ENCODE data around the gene MAP3K9. TPM values are rescaled to one million over a fixed set of nuclear protein-coding genes. Genes with fewer than 3 reads are reported as not detected.

MAP3K9 gene
- polyA plus RNA-seq, 1 donor from 2014 or later: 10.4 TPM

DNA sequence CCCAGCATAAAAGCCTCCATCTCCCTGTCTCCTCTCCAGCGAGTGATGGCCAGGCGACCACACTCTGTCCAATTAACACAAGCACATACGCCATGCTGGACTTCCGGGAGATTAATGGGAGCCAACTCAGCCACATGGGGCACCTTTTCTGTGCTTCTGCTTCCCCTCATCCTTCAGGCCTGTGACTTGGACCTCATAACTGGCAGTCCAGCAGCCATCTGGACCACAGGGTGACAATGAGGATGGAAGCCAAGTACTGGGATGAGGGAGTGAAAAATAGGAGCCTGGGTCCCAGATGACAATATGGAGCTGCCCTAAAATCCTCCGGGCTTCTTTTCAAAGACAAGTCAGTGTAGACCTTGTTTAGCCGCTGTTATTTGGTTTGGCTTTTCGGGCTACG, 12.8 kb downstream of the MAP3K9 start:
- H3K79me2 ChIP-seq (replicated peaks; ENCODE audit: insufficient read depth, low read length): peaks cover 27% of the 10 kb centered on the region
- H3F3A ChIP-seq (ENCODE audit: insufficient read depth, low read length, poor library complexity, severe bottlenecking): no peaks in the 10 kb centered on the region
- H3K4me3 ChIP-seq (ENCODE audit: low read length): no peak overlapping the region
- no peaks in the 10 kb centered on the region for H3K27me3 ChIP-seq (ENCODE audit: insufficient read depth, low read depth, low read length)
- H3K9ac ChIP-seq (ENCODE audit: low read length): no peak overlapping the region
- no peaks in the 10 kb centered on the region for H3K9me3 ChIP-seq (ENCODE audit: low read length)
- no peak overlapping the region for H2AFZ ChIP-seq (ENCODE audit: low read depth, low read length)
- H4K20me1 ChIP-seq (ENCODE audit: insufficient read depth): no peaks in the 10 kb centered on the region
- TF ChIP-seq MXI1 (conservative IDR thresholded peaks at IDR 0.05; ENCODE audit: poor library complexity, severe bottlenecking) (no peak), EP300 (conservative IDR thresholded peaks at IDR 0.05; ENCODE audit: poor library complexity, severe bottlenecking) (no peak), POLR2AphosphoS5 (IDR thresholded peaks at IDR 0.05) (no peak), RAD21 (conservative IDR thresholded peaks at IDR 0.05) (no peak), TAF1 (IDR thresholded peaks at IDR 0.05; ENCODE audit: low read depth) (no peak), SMC3 (conservative IDR thresholded peaks at IDR 0.05; ENCODE audit: poor library complexity) (no peak), EZH2 (IDR thresholded peaks at IDR 0.05; ENCODE audit: borderline replicate concordance, insufficient read depth, low read length, poor library complexity, severe bottlenecking) (no peak)
- TF ChIP-seq, protein P1, sequence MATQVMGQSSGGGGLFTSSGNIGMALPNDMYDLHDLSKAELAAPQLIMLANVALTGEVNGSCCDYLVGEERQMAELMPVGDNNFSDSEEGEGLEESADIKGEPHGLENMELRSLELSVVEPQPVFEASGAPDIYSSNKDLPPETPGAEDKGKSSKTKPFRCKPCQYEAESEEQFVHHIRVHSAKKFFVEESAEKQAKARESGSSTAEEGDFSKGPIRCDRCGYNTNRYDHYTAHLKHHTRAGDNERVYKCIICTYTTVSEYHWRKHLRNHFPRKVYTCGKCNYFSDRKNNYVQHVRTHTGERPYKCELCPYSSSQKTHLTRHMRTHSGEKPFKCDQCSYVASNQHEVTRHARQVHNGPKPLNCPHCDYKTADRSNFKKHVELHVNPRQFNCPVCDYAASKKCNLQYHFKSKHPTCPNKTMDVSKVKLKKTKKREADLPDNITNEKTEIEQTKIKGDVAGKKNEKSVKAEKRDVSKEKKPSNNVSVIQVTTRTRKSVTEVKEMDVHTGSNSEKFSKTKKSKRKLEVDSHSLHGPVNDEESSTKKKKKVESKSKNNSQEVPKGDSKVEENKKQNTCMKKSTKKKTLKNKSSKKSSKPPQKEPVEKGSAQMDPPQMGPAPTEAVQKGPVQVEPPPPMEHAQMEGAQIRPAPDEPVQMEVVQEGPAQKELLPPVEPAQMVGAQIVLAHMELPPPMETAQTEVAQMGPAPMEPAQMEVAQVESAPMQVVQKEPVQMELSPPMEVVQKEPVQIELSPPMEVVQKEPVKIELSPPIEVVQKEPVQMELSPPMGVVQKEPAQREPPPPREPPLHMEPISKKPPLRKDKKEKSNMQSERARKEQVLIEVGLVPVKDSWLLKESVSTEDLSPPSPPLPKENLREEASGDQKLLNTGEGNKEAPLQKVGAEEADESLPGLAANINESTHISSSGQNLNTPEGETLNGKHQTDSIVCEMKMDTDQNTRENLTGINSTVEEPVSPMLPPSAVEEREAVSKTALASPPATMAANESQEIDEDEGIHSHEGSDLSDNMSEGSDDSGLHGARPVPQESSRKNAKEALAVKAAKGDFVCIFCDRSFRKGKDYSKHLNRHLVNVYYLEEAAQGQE (IDR thresholded peaks at IDR 0.05; ENCODE audit: borderline replicate concordance): no peak
- TF ChIP-seq, protein P2, sequence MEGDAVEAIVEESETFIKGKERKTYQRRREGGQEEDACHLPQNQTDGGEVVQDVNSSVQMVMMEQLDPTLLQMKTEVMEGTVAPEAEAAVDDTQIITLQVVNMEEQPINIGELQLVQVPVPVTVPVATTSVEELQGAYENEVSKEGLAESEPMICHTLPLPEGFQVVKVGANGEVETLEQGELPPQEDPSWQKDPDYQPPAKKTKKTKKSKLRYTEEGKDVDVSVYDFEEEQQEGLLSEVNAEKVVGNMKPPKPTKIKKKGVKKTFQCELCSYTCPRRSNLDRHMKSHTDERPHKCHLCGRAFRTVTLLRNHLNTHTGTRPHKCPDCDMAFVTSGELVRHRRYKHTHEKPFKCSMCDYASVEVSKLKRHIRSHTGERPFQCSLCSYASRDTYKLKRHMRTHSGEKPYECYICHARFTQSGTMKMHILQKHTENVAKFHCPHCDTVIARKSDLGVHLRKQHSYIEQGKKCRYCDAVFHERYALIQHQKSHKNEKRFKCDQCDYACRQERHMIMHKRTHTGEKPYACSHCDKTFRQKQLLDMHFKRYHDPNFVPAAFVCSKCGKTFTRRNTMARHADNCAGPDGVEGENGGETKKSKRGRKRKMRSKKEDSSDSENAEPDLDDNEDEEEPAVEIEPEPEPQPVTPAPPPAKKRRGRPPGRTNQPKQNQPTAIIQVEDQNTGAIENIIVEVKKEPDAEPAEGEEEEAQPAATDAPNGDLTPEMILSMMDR (IDR thresholded peaks at IDR 0.05; ENCODE audit: poor library complexity, severe bottlenecking): no peak
- no peak overlapping the region for H3K4me2 ChIP-seq (ENCODE audit: low read length)
- no peaks in the 10 kb centered on the region for H3K9me2 ChIP-seq (ENCODE audit: insufficient read depth, low read length)
- H3K36me3 ChIP-seq (ENCODE audit: insufficient read depth, low read length): no peaks in the 10 kb centered on the region
- no peak overlapping the region for H3K27ac ChIP-seq (ENCODE audit: low read length)

DNA sequence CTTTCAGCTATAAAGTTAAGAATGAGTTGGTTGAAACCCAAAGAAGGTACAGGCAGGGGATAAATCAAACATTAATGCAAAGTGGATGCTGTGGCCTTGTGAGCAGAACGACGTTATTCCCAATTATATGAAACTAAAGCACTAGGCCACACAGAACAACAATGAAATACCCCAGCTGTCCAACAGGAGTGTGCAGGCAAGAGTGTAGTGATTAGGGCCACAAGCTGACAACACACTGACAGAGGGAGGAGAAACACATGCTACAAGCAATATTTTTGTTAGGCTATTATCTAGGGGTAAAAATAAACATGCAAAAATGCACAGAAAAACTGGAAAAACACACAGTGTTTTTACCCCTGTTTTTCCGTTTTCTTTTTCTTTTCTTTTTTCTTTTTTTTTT, 15.0 kb downstream of the MAP3K9 start:
- no peaks in the 10 kb centered on the region for H3K9me2 ChIP-seq (ENCODE audit: insufficient read depth, low read length)
- H3K36me3 ChIP-seq (ENCODE audit: insufficient read depth, low read length): no peaks in the 10 kb centered on the region
- H3K27me3 ChIP-seq (ENCODE audit: insufficient read depth, low read depth, low read length): no peaks in the 10 kb centered on the region
- no peak overlapping the region for H3K9ac ChIP-seq (ENCODE audit: low read length)
- H3K9me3 ChIP-seq (ENCODE audit: low read length): no peaks in the 10 kb centered on the region
- no peak overlapping the region for H3K4me3 ChIP-seq (ENCODE audit: low read length)
- H3K27ac ChIP-seq (ENCODE audit: low read length): no peak overlapping the region
- peaks cover 28% of the 10 kb centered on the region for H3K79me2 ChIP-seq (replicated peaks; ENCODE audit: insufficient read depth, low read length)
- no peak overlapping the region for H2AFZ ChIP-seq (ENCODE audit: low read depth, low read length)
- no peaks in the 10 kb centered on the region for H3F3A ChIP-seq (ENCODE audit: insufficient read depth, low read length, poor library complexity, severe bottlenecking)
- no peak overlapping the region for H3K4me2 ChIP-seq (ENCODE audit: low read length)
- no peaks in the 10 kb centered on the region for H4K20me1 ChIP-seq (ENCODE audit: insufficient read depth)
- TF ChIP-seq SMC3 (conservative IDR thresholded peaks at IDR 0.05; ENCODE audit: poor library complexity): no peak
- no peak for TF ChIP-seq EP300 (conservative IDR thresholded peaks at IDR 0.05; ENCODE audit: poor library complexity, severe bottlenecking)
- no peak for TF ChIP-seq RAD21 (conservative IDR thresholded peaks at IDR 0.05)
- no peak for TF ChIP-seq POLR2AphosphoS5 (IDR thresholded peaks at IDR 0.05)
- no peak for TF ChIP-seq MXI1 (conservative IDR thresholded peaks at IDR 0.05; ENCODE audit: poor library complexity, severe bottlenecking)
- no peak for TF ChIP-seq TAF1 (IDR thresholded peaks at IDR 0.05; ENCODE audit: low read depth)
- TF ChIP-seq, protein P1 (IDR thresholded peaks at IDR 0.05; ENCODE audit: borderline replicate concordance): no peak
- TF ChIP-seq, protein P2 (IDR thresholded peaks at IDR 0.05; ENCODE audit: poor library complexity, severe bottlenecking): no peak
- TF ChIP-seq EZH2 (IDR thresholded peaks at IDR 0.05; ENCODE audit: borderline replicate concordance, insufficient read depth, low read length, poor library complexity, severe bottlenecking): no peak

Data from neural cell (in vitro differentiated cells).